Mucosa of gallbladder (tissue), 1 donor: ENCODE results near the gene SH2D3A. TPM values are rescaled to one million over a fixed set of nuclear protein-coding genes. Genes with fewer than 3 reads are reported as not detected.
"Not testable (repeated sequence)": the region's sequence is repeated elsewhere in the genome, so short reads cannot be mapped to it uniquely, and the experiment has no call there.

Experiments used
- DNase-seq: peaks from one replicate; pipeline ENCODE4 v3.0.0-alpha.2; 2020; ENCODE audit warnings: low spot score
- total RNA-seq: library from RNA; stranded (reverse); gene quantifications from one replicate; pipeline ENCODE4 v1.2.1, GENCODE V29; 2021
- donor health status: DM: no; HTN: no; CAD: no.

Gene SH2D3A
- total RNA-seq, 1 donor from 2014 or later = 28.2 TPM

GRCh38 chr19:6721773-6722172, 45.5 kb downstream of the SH2D3A start:
- no peak for DNase-seq

GRCh38 chr19:6721138-6721474, 46.1 kb downstream of the SH2D3A start:
- no peak for DNase-seq

DNA sequence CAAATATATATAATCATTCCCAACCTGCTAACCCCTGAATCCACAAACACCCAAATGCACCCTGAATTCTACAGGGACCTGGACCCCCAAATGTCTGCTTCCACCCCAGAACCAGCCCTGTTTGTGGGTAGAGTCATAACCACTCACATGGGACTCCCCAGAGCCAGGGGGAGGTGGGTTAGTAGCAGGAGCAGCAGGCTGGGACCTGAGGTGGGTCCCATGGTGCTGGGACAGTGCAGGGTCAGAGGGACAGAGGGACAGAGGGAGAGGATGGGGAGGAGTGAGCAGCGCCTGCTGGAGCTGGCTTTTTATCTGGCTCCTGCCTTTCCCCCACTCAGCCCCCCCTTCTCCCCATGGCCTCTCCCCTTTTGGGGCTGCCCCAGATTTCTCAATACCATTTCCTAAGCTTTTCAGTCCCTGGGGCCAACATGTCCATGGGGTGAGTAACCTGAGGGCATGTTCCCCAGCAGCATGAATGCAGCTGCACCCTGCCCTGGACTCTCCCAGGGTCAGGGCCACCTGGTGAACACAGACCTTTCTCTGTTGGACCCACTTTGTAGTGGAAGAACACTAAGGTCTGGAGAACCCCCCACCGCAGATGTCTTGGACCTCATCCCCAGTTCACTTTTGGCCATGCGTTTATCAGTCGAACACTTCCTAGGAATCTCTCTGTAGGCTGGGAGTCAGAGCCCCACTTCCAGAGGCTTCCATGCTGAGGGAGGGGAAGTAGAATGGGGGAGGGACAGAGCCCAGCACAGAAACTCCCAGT, 46.7 kb downstream of the SH2D3A start, which contains the start of gene C3:
Gene C3 (minus strand): TSS at position 282 of the 769 bp plus-strand sequence. CDS start 61 bp downstream, at position 221.
- no peak for DNase-seq

DNA sequence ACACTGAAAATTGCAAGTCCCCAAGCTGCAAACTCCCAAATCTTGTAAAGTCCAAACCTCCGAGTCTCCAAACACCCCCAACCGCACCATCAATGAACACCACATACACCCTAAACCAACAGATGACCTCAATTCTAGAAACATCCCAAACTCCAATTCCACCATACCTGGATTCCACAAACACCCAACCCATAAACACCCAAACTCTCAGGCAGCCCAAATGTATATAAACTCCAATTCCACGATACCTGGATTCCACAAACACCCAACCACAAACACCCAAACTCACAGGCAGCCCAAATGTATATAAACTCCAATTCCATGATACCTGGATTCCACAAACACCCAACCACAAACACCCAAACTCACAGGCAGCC, 47.3 kb downstream of the SH2D3A start:
- DNase-seq = no peak

DNA sequence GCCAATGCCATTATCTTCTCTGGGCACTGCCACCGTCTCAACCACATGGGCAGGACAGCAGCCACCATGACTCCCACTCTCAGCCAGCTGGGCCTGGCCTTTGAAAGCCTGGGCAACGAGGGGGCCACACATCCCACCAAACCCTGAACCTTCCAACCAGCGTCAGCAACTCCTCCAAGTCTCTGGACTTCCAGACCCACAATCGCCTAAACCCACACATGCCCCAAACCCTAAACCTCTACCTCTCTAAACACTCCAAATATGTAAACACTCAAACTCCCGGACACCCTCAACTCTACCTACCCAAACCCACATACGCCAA, 47.7 kb downstream of the SH2D3A start:
- DNase-seq = no peak

- no peak for DNase-seq
Measured at GRCh38 chr19:6718741-6719539, 48.3 kb downstream of the SH2D3A start.

- no peak for DNase-seq
Measured at GRCh38 chr19:6718111-6718740, 49.0 kb downstream of the SH2D3A start.

DNA sequence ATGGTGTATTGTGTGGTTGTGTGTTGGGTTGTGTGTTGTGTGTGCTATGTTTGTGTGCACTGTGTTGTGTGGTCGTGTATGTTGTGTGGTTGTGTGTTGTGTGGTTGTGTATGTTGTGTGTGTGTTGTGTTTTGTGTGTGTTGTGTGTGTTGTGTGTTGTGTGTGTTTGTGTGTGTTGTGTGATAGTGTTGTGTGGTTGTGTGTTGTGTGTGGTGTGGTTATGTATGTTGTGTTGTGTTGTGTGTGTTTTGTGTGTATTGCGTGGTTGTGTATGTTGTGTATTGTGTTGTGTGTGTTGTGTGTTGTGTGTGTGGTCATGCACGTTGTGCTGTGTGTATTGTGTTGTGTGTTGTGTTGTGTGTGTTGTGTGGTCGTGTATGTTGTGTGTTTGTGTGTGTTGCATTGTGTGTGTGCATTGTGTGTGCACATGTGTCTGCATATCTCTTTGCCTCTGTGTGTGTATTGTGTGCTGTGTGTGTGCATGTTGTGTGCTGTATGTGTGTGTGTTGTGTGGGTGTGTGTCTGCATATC, 49.7 kb downstream of the SH2D3A start:
- DNase-seq = no peak

DNA sequence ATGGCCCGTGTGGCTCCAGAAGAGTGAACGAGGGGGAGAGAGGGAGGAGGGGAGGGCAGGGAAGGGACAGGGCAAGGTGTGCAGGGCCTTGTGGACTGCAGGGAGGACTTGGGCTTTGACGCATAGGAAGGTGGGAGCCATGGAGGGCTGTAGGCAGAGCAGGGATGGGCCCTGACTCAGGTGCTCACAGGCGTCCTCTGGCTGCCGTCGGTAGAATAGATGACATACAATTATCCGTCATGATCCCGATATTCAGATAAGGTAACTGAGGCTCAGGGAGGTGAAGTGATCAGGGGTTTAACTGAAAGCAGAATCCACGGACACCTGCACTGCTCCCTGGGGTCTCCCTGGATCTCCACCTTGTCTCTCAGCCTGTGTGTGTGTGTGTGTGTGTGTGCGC, 50.2 kb downstream of the SH2D3A start:
- DNase-seq = no peak

GRCh38 chr19:6716610-6716970, 50.6 kb downstream of the SH2D3A start:
- no peak for DNase-seq

- DNase-seq = no peak
Measured at GRCh38 chr19:6714749-6715555, 52.3 kb downstream of the SH2D3A start.

DNA sequence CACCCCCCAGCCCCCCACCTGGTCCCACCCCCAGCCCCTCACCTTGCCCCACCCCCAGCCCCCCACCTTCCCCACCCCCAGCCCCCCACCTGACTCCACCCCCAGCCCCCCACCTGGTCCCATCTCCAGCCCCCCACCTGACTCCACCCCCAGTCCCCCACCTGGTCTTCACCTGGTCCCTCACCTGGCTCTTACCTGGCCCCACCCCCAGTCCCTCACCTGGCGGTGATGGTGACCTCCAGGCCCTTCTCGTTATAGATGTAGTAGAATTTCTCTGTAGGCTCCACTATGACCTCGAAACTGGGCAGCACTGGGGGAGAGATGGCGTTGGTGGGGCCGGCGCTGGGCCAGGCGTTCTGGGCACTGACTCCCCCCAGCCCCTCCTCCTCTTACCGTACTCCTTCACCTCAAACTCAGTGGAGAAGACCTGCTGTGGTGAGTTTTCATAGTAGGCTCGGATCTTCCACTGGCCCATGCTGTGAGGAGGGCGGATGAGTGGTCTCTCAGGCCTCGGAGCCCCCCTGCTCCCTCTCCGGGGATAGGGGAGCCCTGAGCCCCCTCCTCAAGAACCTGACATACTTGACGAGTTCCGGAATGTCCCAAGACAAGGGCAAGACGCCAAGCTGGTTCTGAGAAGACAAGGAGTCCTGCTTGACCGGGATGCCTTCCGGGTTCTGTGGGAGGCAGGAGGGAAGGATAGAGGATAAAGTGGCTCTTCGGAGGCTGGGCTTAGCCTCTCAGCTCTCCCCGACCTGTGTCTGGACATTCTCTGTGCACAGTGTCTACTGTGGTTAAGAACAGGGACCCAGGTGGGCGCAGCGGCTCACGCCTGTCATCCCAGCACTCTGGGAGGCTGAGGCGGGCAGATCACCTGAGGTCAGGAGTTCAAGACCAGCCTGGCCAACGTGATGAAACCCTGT, 53.2 kb downstream of the SH2D3A start:
- DNase-seq = no peak

GRCh38 chr19:6712692-6713670, 54.3 kb downstream of the SH2D3A start:
- no peak for DNase-seq

DNA sequence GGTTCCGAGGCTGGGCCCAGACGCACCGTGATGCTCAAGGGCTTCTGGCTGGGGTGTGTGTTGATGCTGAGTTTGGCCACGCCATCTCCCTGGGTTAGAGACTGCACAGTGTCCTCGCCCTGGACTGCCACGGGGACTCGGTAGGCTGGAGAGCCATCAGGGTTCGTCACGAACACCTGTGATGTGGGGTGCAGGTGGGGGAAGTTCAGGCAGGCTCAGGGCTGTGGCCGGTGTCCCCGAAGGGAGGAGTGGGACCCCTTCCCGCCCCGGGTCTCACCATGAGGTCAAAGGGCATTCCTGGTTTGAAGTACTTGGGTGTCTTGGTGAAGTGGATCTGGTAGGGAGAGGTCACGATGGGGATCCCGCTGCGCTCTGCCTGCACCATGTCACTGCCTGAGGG, 55.0 kb downstream of the SH2D3A start:
- DNase-seq = no peak

GRCh38 chr19:6711605-6712004, 55.6 kb downstream of the SH2D3A start:
- DNase-seq = no peak

DNA sequence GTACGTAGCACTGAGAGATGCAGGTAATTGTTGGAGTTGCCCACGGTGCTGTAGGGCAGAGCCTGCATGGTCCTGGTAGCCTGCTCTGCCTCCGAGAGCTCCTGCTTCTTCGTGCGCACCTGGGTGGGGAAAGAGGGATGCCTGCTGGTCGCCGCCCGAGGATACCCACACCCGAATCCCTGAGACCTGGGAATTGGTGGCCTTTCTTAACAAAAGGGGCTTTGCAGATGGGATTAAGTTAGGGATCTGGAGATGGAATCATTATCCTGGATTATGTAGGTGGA, 56.2 kb downstream of the SH2D3A start:
- no peak for DNase-seq

- no peak for DNase-seq
Measured at GRCh38 chr19:6710273-6711077, 56.8 kb downstream of the SH2D3A start.

DNA sequence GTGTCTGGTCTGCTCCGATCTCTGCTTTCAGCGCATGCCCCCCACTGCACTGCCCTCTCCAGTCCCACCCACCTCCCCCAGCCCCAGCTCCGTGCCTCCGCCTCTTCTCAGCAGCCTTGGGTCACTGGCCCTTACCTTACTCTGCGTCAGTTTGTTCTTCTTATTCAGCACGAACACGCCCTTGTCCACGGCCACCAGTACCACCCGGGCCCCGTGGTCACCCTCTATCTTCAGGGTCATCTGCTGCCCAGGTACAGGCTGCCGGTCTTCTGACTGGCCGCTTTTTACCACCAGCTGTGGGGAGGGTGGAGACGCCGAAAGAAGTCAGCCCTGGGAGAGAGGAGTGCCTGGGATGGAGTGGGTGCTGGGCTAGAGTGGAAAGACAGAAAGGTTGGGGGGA, 57.7 kb downstream of the SH2D3A start:
- DNase-seq = no peak

GRCh38 chr19:6708913-6709312, 58.3 kb downstream of the SH2D3A start:
- DNase-seq = not testable (repeated sequence)
